Measurements from ENCODE around the gene SCFD2. TPM values are rescaled to one million over a fixed set of nuclear protein-coding genes. Genes with fewer than 3 reads are reported as not detected.
A peak's percentile ranks its signal among the peaks of the same experiment; 100 is the strongest.

Gene SCFD2
- total RNA-seq, 1 donor: 73.8 TPM

- no peak for DNase-seq (ENCODE audit: low read depth in 2 of 3, low spot score in 2 of 3)
Measured at GRCh38 chr4:52869656-52870055, 496.2 kb downstream of the SCFD2 start.

- DNase-seq (ENCODE audit: low read depth in 2 of 3, low spot score in 2 of 3): no peak
Measured at GRCh38 chr4:52869196-52869595, 496.7 kb downstream of the SCFD2 start.

DNA sequence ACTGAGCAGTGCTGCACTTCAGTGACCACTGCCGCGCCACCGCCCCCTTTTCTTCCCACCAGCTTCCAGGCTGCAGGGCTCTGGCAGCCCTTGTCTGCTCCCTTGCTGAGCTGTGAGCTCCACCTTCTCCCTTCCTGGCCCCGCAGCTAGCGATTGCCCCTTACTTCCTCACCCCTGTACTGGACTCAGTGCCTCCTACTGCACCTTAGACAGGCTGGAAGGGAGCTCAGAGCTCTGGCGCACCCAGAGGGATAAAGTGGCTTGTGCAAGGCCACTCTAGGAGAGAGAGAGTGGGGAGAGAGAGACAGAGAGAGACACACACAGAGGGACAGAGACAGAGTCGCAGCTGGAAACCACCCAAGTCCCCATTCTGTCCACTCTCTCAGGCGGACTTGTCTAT, 497.7 kb downstream of the SCFD2 start:
- DNase-seq (ENCODE audit: low read depth in 2 of 3, low spot score in 2 of 3): no peak

DNA sequence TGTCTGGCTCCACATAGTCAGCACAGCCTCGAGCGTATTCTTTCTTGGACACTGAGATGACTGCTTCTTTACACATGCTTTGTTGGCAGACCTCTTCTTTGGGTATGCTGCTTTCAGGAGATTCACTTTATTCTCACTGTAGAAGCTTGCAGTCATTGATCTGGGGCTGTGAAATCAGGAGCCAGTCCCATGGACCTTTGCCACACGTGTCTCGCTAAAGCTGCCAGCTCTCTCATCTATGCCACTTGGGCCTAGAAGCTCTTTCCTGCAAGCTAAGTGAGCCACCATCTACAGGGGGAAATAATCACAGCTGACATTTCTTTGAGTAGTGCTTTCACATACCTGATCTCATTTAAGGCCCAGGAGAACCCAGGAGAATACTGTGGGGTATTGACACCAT, 498.7 kb downstream of the SCFD2 start:
- no peak for DNase-seq (ENCODE audit: low read depth in 2 of 3, low spot score in 2 of 3)

GRCh38 chr4:52866734-52867133, 499.1 kb downstream of the SCFD2 start:
- DNase-seq (ENCODE audit: low read depth in 2 of 3, low spot score in 2 of 3): no peak

DNA sequence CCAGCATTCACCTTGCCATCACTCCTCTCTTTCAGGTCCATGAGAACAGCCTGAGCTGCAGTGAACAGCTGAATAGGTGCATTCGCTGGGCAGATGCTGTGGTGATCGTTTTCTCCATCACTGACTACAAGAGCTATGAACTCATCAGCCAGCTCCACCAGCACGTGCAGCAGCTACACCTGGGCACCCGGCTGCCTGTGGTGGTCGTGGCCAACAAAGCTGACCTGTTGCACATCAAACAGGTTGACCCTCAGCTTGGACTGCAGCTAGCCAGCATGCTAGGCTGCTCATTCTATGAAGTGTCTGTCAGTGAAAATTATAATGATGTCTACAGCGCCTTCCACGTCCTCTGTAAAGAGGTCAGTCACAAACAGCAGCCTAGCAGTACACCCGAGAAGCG, 500.6 kb downstream of the SCFD2 start:
- DNase-seq (ENCODE audit: low read depth in 2 of 3, low spot score in 2 of 3): no peak

GRCh38 chr4:52864793-52865192, 501.1 kb downstream of the SCFD2 start:
- DNase-seq (ENCODE audit: low read depth in 2 of 3, low spot score in 2 of 3): no peak

DNA sequence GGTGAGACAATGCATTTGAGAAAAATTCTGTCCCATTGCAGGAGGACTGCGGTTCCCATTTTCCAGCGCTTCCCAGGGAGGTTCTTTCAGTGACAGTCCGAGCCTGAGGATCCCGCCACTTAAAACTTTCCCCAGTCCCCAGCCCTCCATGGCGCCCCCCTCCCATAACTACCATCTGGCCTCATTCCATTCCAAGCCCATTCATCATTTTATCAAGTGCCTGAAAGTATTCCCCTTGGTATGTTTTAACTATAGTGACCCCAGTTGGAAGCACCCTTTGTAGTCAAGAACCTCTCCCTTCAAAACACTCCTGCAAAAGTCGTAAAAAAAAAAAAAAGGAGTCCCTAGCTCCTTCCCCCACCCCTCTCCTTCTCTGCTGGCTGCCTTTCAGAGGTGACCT, 502.5 kb downstream of the SCFD2 start:
- no peak for DNase-seq (ENCODE audit: low read depth in 2 of 3, low spot score in 2 of 3)

GRCh38 chr4:52862639-52863161, 503.2 kb downstream of the SCFD2 start:
- DNase-seq (ENCODE audit: low read depth in 2 of 3, low spot score in 2 of 3): no peak

DNA sequence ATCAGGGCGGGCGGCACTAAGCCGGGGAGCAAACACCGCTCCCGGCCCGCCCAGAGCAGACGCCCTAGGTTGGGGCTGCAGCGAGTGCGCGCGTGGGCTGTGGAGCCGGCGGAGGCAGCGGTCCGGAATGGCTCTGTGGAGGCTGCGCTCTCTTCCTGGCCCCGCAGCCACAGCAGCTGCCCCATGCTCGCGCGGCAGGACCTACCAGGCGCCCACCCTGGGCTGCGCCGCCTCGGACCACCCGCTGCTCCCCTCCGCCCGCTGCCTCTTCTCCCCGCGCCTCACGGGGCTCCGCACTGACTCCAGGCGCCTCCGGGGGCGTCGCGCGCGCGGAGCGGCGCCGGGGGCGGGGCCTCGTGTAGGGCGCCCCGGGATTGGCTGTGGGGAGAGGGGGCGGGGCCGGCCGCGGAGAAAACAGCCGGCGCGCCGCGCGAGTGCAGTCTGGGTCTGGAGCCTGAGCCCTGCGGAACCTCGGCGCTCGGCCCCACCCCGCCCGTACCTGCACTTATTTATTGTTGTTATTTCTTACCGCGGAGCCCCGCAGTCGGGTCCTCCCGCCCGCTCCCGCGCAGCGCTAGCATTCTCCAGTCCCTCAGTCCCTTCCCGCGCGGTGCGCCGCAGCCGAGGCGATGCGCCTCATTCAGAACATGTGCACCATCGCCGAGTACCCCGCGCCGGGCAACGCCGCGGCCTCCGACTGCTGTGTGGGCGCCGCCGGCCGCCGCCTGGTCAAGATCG, 503.8 kb downstream of the SCFD2 start, which contains the start of gene RASL11B:
RASL11B (plus strand) TSS at position 439 of the 738 bp plus-strand sequence; CDS start at position 630, 191 bp downstream.
- peak; percentile 65 to 84 (median 84) for DNase-seq (ENCODE audit: low read depth in 2 of 3, low spot score in 2 of 3)

DNA sequence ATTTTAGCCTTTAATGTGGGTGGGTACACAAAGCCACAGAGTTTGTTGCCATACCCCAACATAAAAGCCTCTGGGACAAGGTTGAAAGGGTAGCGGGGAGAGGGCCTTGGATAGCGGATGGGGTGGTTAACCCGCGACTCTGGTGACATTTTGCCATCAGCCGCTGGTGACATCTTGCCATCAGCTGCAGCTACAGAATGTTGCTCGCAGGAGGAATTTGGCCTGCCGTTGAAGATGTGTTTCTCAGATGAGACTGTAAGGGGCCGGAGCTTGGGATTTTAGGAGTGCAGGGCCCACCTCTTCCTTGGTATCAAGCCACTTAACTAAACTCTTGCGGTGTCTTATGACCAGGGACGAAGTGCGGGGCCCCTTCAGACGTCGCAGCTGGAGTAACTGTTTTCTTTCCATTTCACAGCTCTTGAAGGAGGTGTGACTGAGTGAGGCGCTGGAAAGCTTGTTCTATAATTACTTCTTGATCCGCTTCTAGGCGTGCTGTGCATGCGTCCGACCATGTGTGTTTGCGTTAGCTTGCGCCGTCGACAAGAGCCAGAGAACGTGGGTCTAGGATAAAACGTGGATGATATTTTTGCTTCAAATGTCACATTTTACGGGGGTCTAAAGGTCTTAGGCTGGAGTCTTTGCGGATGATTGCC, 504.6 kb downstream of the SCFD2 start:
- peak in 1 of 3 donors; percentile 4 for DNase-seq (ENCODE audit: low read depth in 2 of 3, low spot score in 2 of 3)

- DNase-seq (ENCODE audit: low read depth in 2 of 3, low spot score in 2 of 3): no peak
Measured at GRCh38 chr4:52860361-52860760, 505.5 kb downstream of the SCFD2 start.

DNA sequence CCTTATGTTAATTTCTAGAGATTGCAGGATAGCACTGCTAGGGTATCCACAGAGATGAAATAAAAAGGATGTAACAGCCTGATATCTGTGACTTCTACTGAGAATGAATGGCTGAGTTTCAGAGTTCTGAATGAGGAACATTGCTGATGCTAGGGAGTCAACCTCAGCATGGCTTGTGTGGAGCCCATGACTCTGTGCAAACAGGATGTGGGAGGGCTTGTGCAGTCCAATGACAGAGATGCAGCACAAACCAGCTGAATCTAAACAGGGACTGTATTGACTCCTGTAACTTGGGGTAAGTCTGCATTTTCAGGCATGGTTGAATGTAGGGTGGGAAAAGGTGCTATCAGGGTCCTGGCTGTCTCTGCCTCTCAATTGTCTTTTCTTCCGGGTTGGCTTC, 509.1 kb downstream of the SCFD2 start:
- no peak for DNase-seq (ENCODE audit: low read depth in 2 of 3, low spot score in 2 of 3)

- no peak for DNase-seq (ENCODE audit: low read depth in 2 of 3, low spot score in 2 of 3)
Measured at GRCh38 chr4:52853351-52853750, 512.5 kb downstream of the SCFD2 start.

GRCh38 chr4:52852711-52853110, 513.1 kb downstream of the SCFD2 start:
- DNase-seq (ENCODE audit: low read depth in 2 of 3, low spot score in 2 of 3): no peak

- DNase-seq (ENCODE audit: low read depth in 2 of 3, low spot score in 2 of 3): no peak
Measured at GRCh38 chr4:52852041-52852440, 513.8 kb downstream of the SCFD2 start.

- no peak for DNase-seq (ENCODE audit: low read depth in 2 of 3, low spot score in 2 of 3)
Measured at GRCh38 chr4:52850406-52851124, 515.3 kb downstream of the SCFD2 start.

DNA sequence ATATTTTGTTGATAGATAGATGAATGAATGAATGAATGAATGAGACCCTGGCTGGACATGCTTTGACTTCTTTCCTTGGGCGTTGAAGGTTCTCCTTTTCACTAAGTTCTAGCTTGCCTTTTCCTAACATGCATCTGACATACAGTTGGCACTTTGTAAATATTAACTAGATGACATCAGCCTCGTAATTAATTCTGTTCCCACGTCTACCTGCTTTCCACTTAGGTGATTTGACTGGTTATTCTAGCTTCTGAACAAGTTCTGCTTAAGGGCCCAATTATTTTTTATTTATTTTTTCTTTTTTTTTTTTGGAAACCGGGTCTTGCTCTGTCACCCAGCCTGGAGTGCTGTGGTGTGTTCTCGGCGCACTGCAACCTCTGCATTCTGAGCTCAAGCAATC, 517.6 kb downstream of the SCFD2 start:
- no peak for DNase-seq (ENCODE audit: low read depth in 2 of 3, low spot score in 2 of 3)

- DNase-seq (ENCODE audit: low read depth in 2 of 3, low spot score in 2 of 3): no peak
Measured at GRCh38 chr4:52846502-52846901, 519.4 kb downstream of the SCFD2 start.

DNA sequence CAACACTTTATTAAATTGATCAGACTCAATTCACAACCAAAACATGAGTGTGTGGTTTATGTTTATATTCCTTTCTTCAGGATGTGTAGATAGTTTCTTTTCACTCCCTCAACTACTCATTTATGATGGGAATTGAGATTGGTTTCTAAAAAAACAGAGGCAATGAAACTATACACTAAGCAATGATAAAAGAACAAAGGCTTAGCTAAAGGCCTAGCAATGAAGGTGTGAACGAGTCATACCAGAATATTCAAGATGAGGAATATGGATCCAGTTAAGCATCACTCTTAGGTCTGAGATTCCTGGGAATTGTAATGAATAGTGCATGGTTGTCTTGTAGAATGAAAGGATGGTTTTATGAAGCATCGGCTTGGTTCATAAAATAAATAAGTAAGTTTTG, 521.3 kb downstream of the SCFD2 start:
- no peak for DNase-seq (ENCODE audit: low read depth in 2 of 3, low spot score in 2 of 3)

- DNase-seq (ENCODE audit: low read depth in 2 of 3, low spot score in 2 of 3): peak in 1 of 3 donors; percentile 62
Measured at GRCh38 chr4:52843958-52844357, 521.9 kb downstream of the SCFD2 start.
